Gastrocnemius medialis (tissue), 4 donors: Measurements from ENCODE around the gene TANGO2.

Experiments
- POLR2A ChIP-seq, 2 donors: fragments of 450-650 bp; IDR thresholded peaks; one replicate each; pipeline ENCODE4 v1.6.1; 2017; ENCODE audit warnings: antibody characterized with exemption in 2 of 2, mild to moderate bottlenecking in 2 of 2, moderate library complexity in 2 of 2
- TF ChIP-seq, protein P1 (sequence below), 5 experiments: fragments of 450-650 bp in 3 of 5; fragments of 200-600 bp in 2 of 5; sonication (generic) in 2 of 5; IDR thresholded peaks in 4 of 5; conservative IDR thresholded peaks in 1 of 5; 1 replicate in 4 of 5; 2 replicates in 1 of 5; pipeline ENCODE4 v1.5.1; 2016 to 2019; ENCODE audit warnings: antibody characterized with exemption in 5 of 5, mild to moderate bottlenecking in 3 of 5, moderate library complexity in 3 of 5

DNA sequence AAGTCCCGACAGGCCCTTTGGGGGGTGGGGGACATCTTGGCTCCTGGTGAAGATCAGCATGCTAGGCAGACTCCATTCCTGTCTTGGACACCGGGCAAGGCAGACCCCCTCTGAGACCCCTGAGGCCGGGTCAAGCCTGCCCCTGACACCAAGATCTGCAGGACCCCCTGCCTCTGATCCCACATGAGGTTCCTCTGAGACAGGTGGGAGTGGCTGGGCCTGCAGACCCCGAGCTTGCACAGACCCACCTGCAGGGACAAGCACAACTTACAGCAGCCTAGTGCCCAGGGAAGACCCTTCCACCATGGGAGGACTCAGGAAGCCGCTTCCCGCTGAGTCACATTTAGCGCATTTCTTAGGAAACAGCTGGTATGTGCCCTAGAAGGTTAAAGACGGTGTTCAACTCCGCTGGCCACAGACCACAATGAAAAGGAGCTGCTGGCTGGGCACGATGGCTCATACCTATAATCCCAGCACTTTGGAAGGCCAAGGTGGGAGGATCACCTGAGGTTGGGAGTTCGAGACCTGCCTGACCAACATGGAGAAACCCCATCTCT, 19.8 kb upstream of the TANGO2 start:
- TF ChIP-seq, protein P1, sequence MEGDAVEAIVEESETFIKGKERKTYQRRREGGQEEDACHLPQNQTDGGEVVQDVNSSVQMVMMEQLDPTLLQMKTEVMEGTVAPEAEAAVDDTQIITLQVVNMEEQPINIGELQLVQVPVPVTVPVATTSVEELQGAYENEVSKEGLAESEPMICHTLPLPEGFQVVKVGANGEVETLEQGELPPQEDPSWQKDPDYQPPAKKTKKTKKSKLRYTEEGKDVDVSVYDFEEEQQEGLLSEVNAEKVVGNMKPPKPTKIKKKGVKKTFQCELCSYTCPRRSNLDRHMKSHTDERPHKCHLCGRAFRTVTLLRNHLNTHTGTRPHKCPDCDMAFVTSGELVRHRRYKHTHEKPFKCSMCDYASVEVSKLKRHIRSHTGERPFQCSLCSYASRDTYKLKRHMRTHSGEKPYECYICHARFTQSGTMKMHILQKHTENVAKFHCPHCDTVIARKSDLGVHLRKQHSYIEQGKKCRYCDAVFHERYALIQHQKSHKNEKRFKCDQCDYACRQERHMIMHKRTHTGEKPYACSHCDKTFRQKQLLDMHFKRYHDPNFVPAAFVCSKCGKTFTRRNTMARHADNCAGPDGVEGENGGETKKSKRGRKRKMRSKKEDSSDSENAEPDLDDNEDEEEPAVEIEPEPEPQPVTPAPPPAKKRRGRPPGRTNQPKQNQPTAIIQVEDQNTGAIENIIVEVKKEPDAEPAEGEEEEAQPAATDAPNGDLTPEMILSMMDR (IDR thresholded peaks at IDR 0.05 in 4 of 5, conservative IDR thresholded peaks at IDR 0.05 in 1 of 5): no peak
- no peak for TF ChIP-seq POLR2A (IDR thresholded peaks at IDR 0.05)
